Keratinocyte (primary cell): Measurements from ENCODE around the gene DARS2. TPM values are rescaled to one million over a fixed set of nuclear protein-coding genes. Genes with fewer than 3 reads are reported as not detected.
"Not testable (repeated sequence)": the region's sequence is repeated elsewhere in the genome, so short reads cannot be mapped to it uniquely, and the experiment has no call there.

Source experiments
- DNase-seq: peaks from one replicate; pipeline ENCODE4 v3.0.0-alpha.2; 2011; ENCODE audit warnings: low read depth, missing footprints, low spot score
- FAIRE-seq: peaks from 2 replicates; lab custom pipeline; 2011; peaks lifted over from hg19 to GRCh38; lab: Jason Lieb, UNC
- H2AFZ ChIP-seq: 2 replicates; pipeline ENCODE4 v1.6.0; 2012; ENCODE audit warnings: low read length, control low read depth, inconsistent platforms; ENCODE audit not compliant: control insufficient read depth
- H3K27ac ChIP-seq: 2 replicates; pipeline ENCODE4 v1.5.1; 2011; ENCODE audit warnings: low read length; ENCODE audit not compliant: control insufficient read depth, insufficient read depth
- H3K27me3 ChIP-seq: 3 replicates; pipeline ENCODE4 v1.6.0; 2011; ENCODE audit warnings: low read length; ENCODE audit not compliant: control insufficient read depth, insufficient read depth; ENCODE audit errors: extremely low read depth
- H3K36me3 ChIP-seq, 2 experiments: 2 replicates in 1 of 2; 3 replicates in 1 of 2; pipeline ENCODE4 v1.5.1; 2011; ENCODE audit warnings: low read length in 2 of 2, mild to moderate bottlenecking in 1 of 2; ENCODE audit not compliant: control insufficient read depth in 2 of 2, insufficient read depth in 2 of 2; ENCODE audit errors: extremely low read depth in 1 of 2
- H3K4me1 ChIP-seq: 3 replicates; pipeline ENCODE4 v1.5.1; 2011; ENCODE audit warnings: low read length; ENCODE audit not compliant: control insufficient read depth, insufficient read depth; ENCODE audit errors: extremely low read depth
- H3K4me2 ChIP-seq: 3 replicates; pipeline ENCODE4 v1.6.0; 2011; ENCODE audit warnings: low read depth, low read length; ENCODE audit not compliant: control insufficient read depth, insufficient read depth; ENCODE audit errors: extremely low read depth
- H3K4me3 ChIP-seq, 3 experiments: fragments of 200-600 bp in 1 of 3; sonication (generic) in 1 of 3; 2 replicates in 2 of 3; 3 replicates in 1 of 3; pipeline ENCODE4 v1.5.1; 2011 to 2016; ENCODE audit warnings: low read length in 3 of 3, mild to moderate bottlenecking in 3 of 3, control low read depth in 2 of 3, inconsistent platforms in 1 of 3, low read depth in 1 of 3, mixed read lengths in 1 of 3, mixed run types in 1 of 3, moderate library complexity in 1 of 3; ENCODE audit not compliant: control insufficient read depth in 2 of 3, insufficient read depth in 2 of 3; ENCODE audit errors: extremely low read depth in 1 of 3
- H3K79me2 ChIP-seq: 2 replicates; pipeline ENCODE4 v1.6.0; 2012; ENCODE audit warnings: low read length; ENCODE audit not compliant: control insufficient read depth, insufficient read depth
- H3K9ac ChIP-seq: 3 replicates; pipeline ENCODE4 v1.6.0; 2011; ENCODE audit warnings: low read length; ENCODE audit not compliant: control insufficient read depth, insufficient read depth; ENCODE audit errors: extremely low read depth
- H3K9me1 ChIP-seq: 3 replicates; pipeline ENCODE4 v1.6.0; 2011; ENCODE audit warnings: low read length; ENCODE audit not compliant: control insufficient read depth, insufficient read depth; ENCODE audit errors: extremely low read depth
- H3K9me3 ChIP-seq: 2 replicates; pipeline ENCODE4 v1.5.1; 2012; ENCODE audit warnings: low read depth, low read length; ENCODE audit not compliant: control insufficient read depth
- H4K20me1 ChIP-seq: 3 replicates; pipeline ENCODE4 v1.6.0; 2011; ENCODE audit warnings: low read length; ENCODE audit not compliant: control insufficient read depth, insufficient read depth; ENCODE audit errors: extremely low read depth
- CTCF ChIP-seq, 3 experiments: IDR thresholded peaks in 1 of 3; conservative IDR thresholded peaks in 1 of 3; optimal IDR thresholded peaks in 1 of 3; 2 replicates in 2 of 3; 3 replicates in 1 of 3; pipeline versions ENCODE3 to v1.5.1; 2011; ENCODE audit warnings: low read length in 3 of 3, mild to moderate bottlenecking in 3 of 3, moderate library complexity in 2 of 3, control low read depth in 1 of 3, inconsistent platforms in 1 of 3; ENCODE audit not compliant: insufficient read depth in 2 of 3; ENCODE audit errors: extremely low read depth in 1 of 3
- EZH2 ChIP-seq: IDR thresholded peaks from one replicate; pipeline ENCODE4 v1.6.1; 2012; ENCODE audit warnings: inconsistent platforms, mild to moderate bottlenecking, low read length, moderate library complexity
- dilution Hi-C: fragments of 300-500 bp; cut with MboI; formaldehyde crosslinking; loops from one replicate; pipeline ENCODE4 v1.7.0; 2020; ENCODE audit warnings: low sequenced_read_pairs; ENCODE audit not compliant: extremely low pct_ligation_motif_present
- polyA plus RNA-seq, 5 experiments: library from polyadenylated mRNA; depleted of rRNA in 3 of 5; stranded (reverse) in 3 of 5; stranded (forward) in 1 of 5; unstranded in 1 of 5; fragments of >200 nt; gene quantifications; 1 replicate in 1 of 5; 2 replicates in 3 of 5; 3 replicates in 1 of 5; pipeline versions ENCODE4 v1.2.1 to v1.2.3, GENCODE V29; 2011 to 2012; ENCODE audit warnings: missing spikeins in 2 of 5, low read depth in 1 of 5, low replicate concordance in 1 of 5

Gene DARS2
- polyA plus RNA-seq, 1 donor (not counting 4 experiments of a cell fraction or from before 2014, with no cell fraction given) = 36.4 TPM

- no peak for TF ChIP-seq EZH2
- TF ChIP-seq CTCF (optimal IDR thresholded peaks at IDR 0.05 in 1 of 3, IDR thresholded peaks at IDR 0.05 in 1 of 3, conservative IDR thresholded peaks at IDR 0.05 in 1 of 3; ENCODE audit: extremely low read depth in 1 of 3, insufficient read depth in 2 of 3, low read length in 3 of 3) = no peak
- Histone ChIP-seq H3K27ac (no peak overlapping the region), H4K20me1 (no peaks in the 10 kb centered on the region), H3K27me3 (no peaks in the 10 kb centered on the region), H3K9me1 (no peaks in the 10 kb centered on the region), H3K79me2 (no peaks in the 10 kb centered on the region), H2AFZ (no peak overlapping the region), H3K4me1 (no peaks in the 10 kb centered on the region), H3K9ac (no peak overlapping the region), H3K4me2 (no peak overlapping the region), H3K36me3 (peaks cover 5 to 14% of the 10 kb centered on the region in 2 experiments), H3K4me3 (no peak overlapping the region), H3K9me3 (no peaks in the 10 kb centered on the region)
- dilution Hi-C loops = no loop called here
- no peak for FAIRE-seq
- DNase-seq = no peak
Observed at GRCh38 chr1:173857363-173857917, 33.0 kb downstream of the DARS2 start.

GRCh38 chr1:173859547-173859946, 35.1 kb downstream of the DARS2 start:
- H3K36me3 ChIP-seq = peaks cover 16 to 19% of the 10 kb centered on the region in 2 experiments
- H3K79me2 ChIP-seq = not testable (repeated sequence)

GRCh38 chr1:173860065-173860464, 35.6 kb downstream of the DARS2 start:
- no peak overlapping the region for H3K27ac ChIP-seq
- DNase-seq = no peak
- peaks cover 21 to 23% of the 10 kb centered on the region in 2 experiments for H3K36me3 ChIP-seq
- no peaks in the 10 kb centered on the region for H3K27me3 ChIP-seq
- H3K9ac ChIP-seq = no peak overlapping the region
- no peaks in the 10 kb centered on the region for H3K9me3 ChIP-seq
- no peaks in the 10 kb centered on the region for H3K9me1 ChIP-seq
- H3K4me2 ChIP-seq = no peak overlapping the region
- peaks cover 18% of the 10 kb centered on the region for H4K20me1 ChIP-seq
- no peak for TF ChIP-seq CTCF (optimal IDR thresholded peaks at IDR 0.05 in 1 of 3, IDR thresholded peaks at IDR 0.05 in 1 of 3, conservative IDR thresholded peaks at IDR 0.05 in 1 of 3; ENCODE audit: extremely low read depth in 1 of 3, insufficient read depth in 2 of 3, low read length in 3 of 3)
- no peak for TF ChIP-seq EZH2
- FAIRE-seq = no peak
- dilution Hi-C loops = no loop called here
- H3K79me2 ChIP-seq = peaks cover 4% of the 10 kb centered on the region
- peaks cover 5% of the 10 kb centered on the region for H3K4me1 ChIP-seq
- H2AFZ ChIP-seq = no peak overlapping the region
- H3K4me3 ChIP-seq = no peak overlapping the region

More at GRCh38 chr1:173859547-173859946, 35.1 kb downstream of the DARS2 start:
- FAIRE-seq, H3K9me3 ChIP-seq, H2AFZ ChIP-seq, H3K9me1 ChIP-seq, H3K9ac ChIP-seq, DNase-seq, H3K27me3 ChIP-seq, dilution Hi-C loops, H3K27ac ChIP-seq, H3K4me3 ChIP-seq, H3K4me1 ChIP-seq, H3K4me2 ChIP-seq: not testable (repeated sequence)
- H4K20me1 ChIP-seq = peaks cover 12% of the 10 kb centered on the region
